Astrocyte (in vitro differentiated cells and primary cell): Measurements from ENCODE around the gene CLIC1.

ENCODE experiments used
- EZH2 ChIP-seq: IDR thresholded peaks from 2 replicates; pipeline ENCODE4 v1.6.1; 2012; ENCODE audit warnings: mild to moderate bottlenecking, low read length, inconsistent platforms; ENCODE audit not compliant: insufficient read depth
- TF ChIP-seq, protein P1 (sequence below): IDR thresholded peaks from 2 replicates; pipeline ENCODE4 v1.5.1; 2011; ENCODE audit warnings: low read depth, mild to moderate bottlenecking, inconsistent platforms, low read length, moderate library complexity; ENCODE audit not compliant: insufficient read depth

- TF ChIP-seq, protein P1, sequence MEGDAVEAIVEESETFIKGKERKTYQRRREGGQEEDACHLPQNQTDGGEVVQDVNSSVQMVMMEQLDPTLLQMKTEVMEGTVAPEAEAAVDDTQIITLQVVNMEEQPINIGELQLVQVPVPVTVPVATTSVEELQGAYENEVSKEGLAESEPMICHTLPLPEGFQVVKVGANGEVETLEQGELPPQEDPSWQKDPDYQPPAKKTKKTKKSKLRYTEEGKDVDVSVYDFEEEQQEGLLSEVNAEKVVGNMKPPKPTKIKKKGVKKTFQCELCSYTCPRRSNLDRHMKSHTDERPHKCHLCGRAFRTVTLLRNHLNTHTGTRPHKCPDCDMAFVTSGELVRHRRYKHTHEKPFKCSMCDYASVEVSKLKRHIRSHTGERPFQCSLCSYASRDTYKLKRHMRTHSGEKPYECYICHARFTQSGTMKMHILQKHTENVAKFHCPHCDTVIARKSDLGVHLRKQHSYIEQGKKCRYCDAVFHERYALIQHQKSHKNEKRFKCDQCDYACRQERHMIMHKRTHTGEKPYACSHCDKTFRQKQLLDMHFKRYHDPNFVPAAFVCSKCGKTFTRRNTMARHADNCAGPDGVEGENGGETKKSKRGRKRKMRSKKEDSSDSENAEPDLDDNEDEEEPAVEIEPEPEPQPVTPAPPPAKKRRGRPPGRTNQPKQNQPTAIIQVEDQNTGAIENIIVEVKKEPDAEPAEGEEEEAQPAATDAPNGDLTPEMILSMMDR = no peak
- TF ChIP-seq EZH2 = no peak
Measured at GRCh38 chr6:31761343-31761742, 25.0 kb upstream of the CLIC1 start.
